ENCODE measurements around the gene GASK1A. TPM values are rescaled to one million over a fixed set of nuclear protein-coding genes. Genes with fewer than 3 reads are reported as not detected.
A peak's percentile ranks its signal among the peaks of the same experiment; 100 is the strongest.

GASK1A gene
- total RNA-seq, 1 donor from 2014 or later, result 10.6 TPM

DNA sequence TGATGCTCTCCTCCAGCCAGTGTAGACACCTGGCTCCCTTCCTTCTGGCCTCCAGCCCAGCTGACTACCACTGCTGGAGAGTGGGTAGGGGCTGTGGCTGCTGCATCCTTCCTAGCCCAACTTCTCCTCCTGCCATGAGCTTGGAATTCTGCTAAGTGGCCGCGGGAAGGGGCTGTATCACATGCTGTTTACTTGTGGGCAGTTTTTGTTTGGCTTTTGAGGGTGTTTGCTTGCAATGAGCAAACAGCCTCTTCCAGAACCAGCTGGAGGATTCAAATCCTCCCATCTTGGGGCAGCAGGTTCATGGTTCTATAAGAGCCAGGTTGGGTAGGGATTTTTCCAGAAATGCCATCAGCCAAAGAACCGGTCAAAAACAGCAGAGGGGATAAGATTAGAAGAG is 9.0 kb downstream of the GASK1A start:
- no peak for DNase-seq (ENCODE audit: extremely low spot score in 2 of 2)
- Histone ChIP-seq H3K4me3 (no peak overlapping the region), H3K27ac (no peak overlapping the region), H3K36me3 (no peaks in the 10 kb centered on the region), H3K9me3 (no peaks in the 10 kb centered on the region), H3K27me3 (no peaks in the 10 kb centered on the region), H3K4me1 (no peaks in the 10 kb centered on the region)
- TF ChIP-seq POLR2A (IDR thresholded peaks at IDR 0.05), result no peak
- no peak for TF ChIP-seq POLR2AphosphoS5 (IDR thresholded peaks at IDR 0.05; ENCODE audit: insufficient read depth in 1 of 2, low read depth in 1 of 2)
- TF ChIP-seq CTCF (IDR thresholded peaks at IDR 0.05), result no peak
- intact Hi-C loops (cut with DNase I), result loop anchor here (5.0 kb wide), 1 partner anchor 1839 kb away; no protein-coding TSS in a partner anchor

DNA sequence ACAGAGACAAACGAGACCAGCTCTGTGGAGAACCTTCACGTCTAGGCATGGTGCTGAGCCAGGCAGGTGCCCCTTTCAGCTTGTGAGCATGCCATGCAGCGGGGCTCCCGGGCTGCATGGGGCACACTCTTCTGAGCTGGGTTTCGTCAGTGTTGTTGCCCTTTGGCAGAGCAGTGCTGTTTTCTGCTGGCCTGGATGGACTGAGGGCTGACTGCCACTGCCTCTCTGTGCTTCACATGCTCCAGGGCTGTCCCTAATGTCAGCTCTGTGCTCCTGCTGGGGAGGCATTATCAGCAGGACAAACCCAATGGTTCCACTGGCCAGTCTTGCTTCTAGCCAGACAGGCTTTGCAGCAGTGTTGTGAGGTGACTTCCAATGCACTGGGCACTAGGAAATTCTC is 9.5 kb downstream of the GASK1A start:
- Histone ChIP-seq H3K27me3 (no peaks in the 10 kb centered on the region), H3K9me3 (no peaks in the 10 kb centered on the region), H3K4me1 (no peaks in the 10 kb centered on the region), H3K36me3 (no peaks in the 10 kb centered on the region), H3K27ac (no peak overlapping the region), H3K4me3 (no peak overlapping the region)
- TF ChIP-seq CTCF (IDR thresholded peaks at IDR 0.05) (no peak), POLR2A (IDR thresholded peaks at IDR 0.05) (no peak), POLR2AphosphoS5 (IDR thresholded peaks at IDR 0.05; ENCODE audit: insufficient read depth in 1 of 2, low read depth in 1 of 2) (no peak)
- peak in 1 of 2 donors; percentile 29 for DNase-seq (ENCODE audit: extremely low spot score in 2 of 2)
- intact Hi-C loops (cut with DNase I), result loop anchor here (5.0 kb wide), 1 partner anchor 1839 kb away; no protein-coding TSS in a partner anchor

- H3K4me3 ChIP-seq, result no peak overlapping the region
- DNase-seq (ENCODE audit: extremely low spot score in 2 of 2), result no peak
- TF ChIP-seq POLR2A (IDR thresholded peaks at IDR 0.05) (no peak), POLR2AphosphoS5 (IDR thresholded peaks at IDR 0.05; ENCODE audit: insufficient read depth in 1 of 2, low read depth in 1 of 2) (no peak), CTCF (IDR thresholded peaks at IDR 0.05) (no peak)
- intact Hi-C loops (cut with DNase I), result no loop called here
- H3K27ac ChIP-seq, result no peak overlapping the region
- H3K9me3 ChIP-seq, result no peaks in the 10 kb centered on the region
- no peaks in the 10 kb centered on the region for H3K36me3 ChIP-seq
- H3K27me3 ChIP-seq, result no peaks in the 10 kb centered on the region
- peaks cover 4% of the 10 kb centered on the region for H3K4me1 ChIP-seq
Measured at GRCh38 chr3:42991341-42992315, 12.5 kb downstream of the GASK1A start.

DNA sequence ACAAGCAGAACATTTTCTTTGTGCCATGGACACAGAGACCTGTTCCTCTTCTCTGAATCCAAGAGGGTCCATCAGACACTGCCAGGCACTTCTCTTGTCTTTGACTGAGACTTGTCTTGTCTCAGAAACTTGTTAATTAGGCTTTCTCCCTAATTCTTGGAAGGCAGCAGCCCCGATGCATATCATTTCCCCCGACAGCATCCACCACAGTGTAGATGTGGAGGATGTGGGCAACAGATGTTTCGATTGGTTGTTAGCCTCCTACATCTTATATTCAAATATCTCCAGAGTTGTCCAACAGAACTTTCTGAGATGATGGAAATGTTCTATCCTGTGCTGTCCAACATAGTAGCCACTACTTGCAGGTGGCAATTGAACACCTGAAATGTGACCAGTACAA is 15.5 kb downstream of the GASK1A start:
- H3K27me3 ChIP-seq, result no peaks in the 10 kb centered on the region
- H3K9me3 ChIP-seq, result no peaks in the 10 kb centered on the region
- intact Hi-C loops (cut with DNase I), result no loop called here
- H3K36me3 ChIP-seq, result no peaks in the 10 kb centered on the region
- peaks cover 13% of the 10 kb centered on the region for H3K4me1 ChIP-seq
- H3K27ac ChIP-seq, result no peak overlapping the region
- no peak for DNase-seq (ENCODE audit: extremely low spot score in 2 of 2)
- H3K4me3 ChIP-seq, result no peak overlapping the region
- TF ChIP-seq CTCF (IDR thresholded peaks at IDR 0.05), result no peak

GRCh38 chr3:42996021-42996420 is 16.9 kb downstream of the GASK1A start:
- peaks cover 26% of the 10 kb centered on the region for H3K4me1 ChIP-seq
- H3K36me3 ChIP-seq, result no peaks in the 10 kb centered on the region
- intact Hi-C loops (cut with DNase I), result no loop called here
- H3K27me3 ChIP-seq, result no peaks in the 10 kb centered on the region
- H3K27ac ChIP-seq, result peak overlapping the region; percentile 20
- TF ChIP-seq POLR2AphosphoS5 (IDR thresholded peaks at IDR 0.05; ENCODE audit: insufficient read depth in 1 of 2, low read depth in 1 of 2), result no peak
- TF ChIP-seq POLR2A (IDR thresholded peaks at IDR 0.05), result no peak
- TF ChIP-seq CTCF (IDR thresholded peaks at IDR 0.05), result no peak
- no peak overlapping the region for H3K4me3 ChIP-seq
- no peaks in the 10 kb centered on the region for H3K9me3 ChIP-seq
- no peak for DNase-seq (ENCODE audit: extremely low spot score in 2 of 2)

Measured in vagina (tissue), 2 donors.